K562 (cell line): Measurements from ENCODE around the gene MAST4. TPM values are rescaled to one million over a fixed set of nuclear protein-coding genes. Genes with fewer than 3 reads are reported as not detected.

ENCODE experiments used
- ARID3B ChIP-seq: fragments of 250-450 bp; sonication (Bioruptor Pico); IDR thresholded peaks from 2 replicates; pipeline ENCODE4 v1.4.0; 2020; ENCODE audit warnings: borderline replicate concordance
- CBFA2T2 ChIP-seq: fragments of 450-650 bp; conservative IDR thresholded peaks from 2 replicates; pipeline ENCODE4 v1.6.1; 2017; ENCODE audit warnings: mild to moderate bottlenecking
- CBFA2T3 ChIP-seq: fragments of 450-650 bp; IDR thresholded peaks from 2 replicates; pipeline ENCODE4 v1.6.1; 2017
- CREM ChIP-seq: IDR thresholded peaks from 2 replicates; pipeline ENCODE4 v1.6.1; 2014; ENCODE audit warnings: antibody characterized with exemption, low read depth
- FOSL1 ChIP-seq: fragments of 200-800 bp; sonication (Bioruptor generic); conservative IDR thresholded peaks from 2 replicates; pipeline ENCODE4 v1.6.1; 2016; ENCODE audit warnings: missing genetic modification characterization, missing compliant biosample characterization
- GATAD2B ChIP-seq: fragments of 450-650 bp; IDR thresholded peaks from 2 replicates; pipeline ENCODE4 v1.6.1; 2017; ENCODE audit warnings: mild to moderate bottlenecking, borderline replicate concordance
- HDAC2 ChIP-seq: fragments of 450-650 bp; IDR thresholded peaks from 2 replicates; pipeline ENCODE4 v1.6.1; 2016; ENCODE audit warnings: mild to moderate bottlenecking
- KDM5B ChIP-seq: fragments of 200-600 bp; sonication (generic); IDR thresholded peaks from 2 replicates; pipeline ENCODE4 v1.6.1; 2012; ENCODE audit warnings: low read depth, mild to moderate bottlenecking, moderate library complexity, low read length, control low read depth, inconsistent platforms; ENCODE audit not compliant: insufficient replicate concordance
- MYNN ChIP-seq, 2 experiments: sonication (generic); formaldehyde crosslinking in 1 of 2; IDR thresholded peaks; 2 replicates each; pipeline versions ENCODE4 v1.5.0 to v1.6.1; 2016 to 2020; ENCODE audit warnings: antibody characterized with exemption in 1 of 2, missing genetic modification reagents in 1 of 2
- RUNX1 ChIP-seq: sonication (generic); IDR thresholded peaks from 2 replicates; pipeline ENCODE4 v1.6.1; 2016; ENCODE audit warnings: antibody characterized with exemption, low read depth
- SLC30A9 ChIP-seq: fragments of 250-450 bp; sonication (Bioruptor Pico); IDR thresholded peaks from 2 replicates; pipeline ENCODE4 v1.8.0; 2022; ENCODE audit warnings: mild to moderate bottlenecking, moderate library complexity
- SOX6 ChIP-seq: fragments of 450-650 bp; IDR thresholded peaks from 2 replicates; pipeline ENCODE4 v1.6.1; 2014; ENCODE audit warnings: mild to moderate bottlenecking
- TCF3 ChIP-seq: sonication (generic); formaldehyde crosslinking; IDR thresholded peaks from 2 replicates; pipeline ENCODE4 v1.4.0; 2020; ENCODE audit warnings: mild to moderate bottlenecking, missing genetic modification reagents
- TEAD4 ChIP-seq, 2 experiments: sonication (generic) in 1 of 2; formaldehyde crosslinking in 1 of 2; IDR thresholded peaks; 2 replicates each; pipeline versions ENCODE4 v1.6.1 to v1.8.0; 2012 to 2022; ENCODE audit warnings: borderline replicate concordance in 1 of 2, inconsistent platforms in 1 of 2, low read length in 1 of 2, mild to moderate bottlenecking in 1 of 2, missing genetic modification reagents in 1 of 2
- ZBTB11 ChIP-seq, 3 experiments: fragments of 200-800 bp in 1 of 3; fragments of 250-450 bp in 1 of 3; fragments of 450-650 bp in 1 of 3; sonication (Bioruptor Pico) in 1 of 3; sonication (Bioruptor generic) in 1 of 3; formaldehyde crosslinking in 1 of 3; IDR thresholded peaks; 2 replicates each; pipeline versions ENCODE4 v1.6.1 to v1.8.0; 2016 to 2022; ENCODE audit warnings: mild to moderate bottlenecking in 2 of 3, missing genetic modification characterization in 2 of 3, missing compliant biosample characterization in 1 of 3, moderate library complexity in 1 of 3
- polyA plus RNA-seq, 8 experiments: library from polyadenylated mRNA; depleted of rRNA in 4 of 8; stranded (reverse) in 5 of 8; unstranded in 3 of 8; fragments of >200 nt; fragmentation: Nextera tagmentation in 2 of 8; fragmentation: Illumina TruSeq in 1 of 8; extraction: Ambion mirVana in 2 of 8; extraction: Trizol in 1 of 8; gene quantifications; 2 replicates each; pipeline versions ENCODE4 v1.2.1 to v1.2.3, GENCODE V29; 2011 to 2014; ENCODE audit warnings: inconsistent platforms in 1 of 8, missing spikeins in 1 of 8
- total RNA-seq, 7 experiments: library from RNA; depleted of rRNA in 6 of 7; stranded (reverse); fragments of >200 nt in 6 of 7; fragmentation: Illumina TruSeq in 2 of 7; extraction: Trizol in 2 of 7; gene quantifications; 2 replicates each; pipeline versions ENCODE4 v1.2.1 to v1.2.3, GENCODE V29; 2011 to 2021; ENCODE audit warnings: low replicate concordance in 1 of 7

MAST4 gene
- total and polyA plus RNA-seq, 9 of the 15 experiments (the other 6 are each of a cell fraction or from before 2014, with no cell fraction given), result 0.88 to 10.1 (median 5.2) TPM

- TF ChIP-seq ZBTB11 (CRISPR knock-in tag; IDR thresholded peaks at IDR 0.05), result no peak
- peak; percentile 57 for TF ChIP-seq SOX6
- no peak for TF ChIP-seq KDM5B
- peak; percentile 48; the same call in 1 of the 2 replicates for TF ChIP-seq CBFA2T3
- TF ChIP-seq FOSL1 (tag), result peak; percentile 82
- no peak for TF ChIP-seq ARID3B (CRISPR knock-in tag)
- TF ChIP-seq MYNN (IDR thresholded peaks at IDR 0.05), result no peak
- TF ChIP-seq MYNN (CRISPR knock-in tag; IDR thresholded peaks at IDR 0.05), result no peak
- TF ChIP-seq RUNX1, result no peak
- TF ChIP-seq CREM, result peak; percentile 32; the same call in 1 of the 2 replicates
- TF ChIP-seq TEAD4 (IDR thresholded peaks at IDR 0.05; ENCODE audit: low read length), result peak; percentile 38; the same call in 1 of the 2 replicates
- no peak for TF ChIP-seq TEAD4 (CRISPR knock-in tag; IDR thresholded peaks at IDR 0.05; ENCODE audit: borderline replicate concordance)
- no peak for TF ChIP-seq GATAD2B
- TF ChIP-seq TCF3 (CRISPR knock-in tag), result peak; percentile 46
- no peak for TF ChIP-seq SLC30A9 (CRISPR knock-in tag)
- no peak for TF ChIP-seq HDAC2
- 0 out of 2 replicates have a peak, but pooled peaks have one; percentile 22 for TF ChIP-seq CBFA2T2
Measured at GRCh38 chr5:66896171-66896570, 300.0 kb downstream of the MAST4 start (continued).
